WTC11 (cell line): ENCODE data around the gene UBASH3A. TPM values are rescaled to one million over a fixed set of nuclear protein-coding genes. Genes with fewer than 3 reads are reported as not detected.

Experiments used
- ATAC-seq: fragments of 200-7000 bp; cut with Tn5 transposase; 2 replicates; pipeline ENCODE4 v1.10.0; 2021; ENCODE audit warnings: mild to moderate bottlenecking, moderate library complexity
- CTCF ChIA-PET: fragments of 300-600 bp; sonication (Branson Sonifier 250); formaldehyde crosslinking; loops from one replicate; lab custom pipeline; 2021; ENCODE audit warnings: antibody characterized with exemption; lab: Charles Lee
- POLR2A ChIA-PET: fragments of 350-600 bp; sonication (Branson Sonifier 250); formaldehyde crosslinking; loops from one replicate; lab custom pipeline; 2021; ENCODE audit warnings: antibody characterized with exemption; lab: Charles Lee
- DNase-seq: peaks from one replicate; pipeline ENCODE4 v3.0.0; 2021; ENCODE audit warnings: low spot score
- H3K27ac Mint-ChIP-seq: 2 replicates; pipeline ENCODE4 v1.8.0; 2021; ENCODE audit warnings: mixed read lengths
- H3K27me3 Mint-ChIP-seq: 2 replicates; pipeline ENCODE4 v1.8.0; 2021; ENCODE audit warnings: low read depth, mild to moderate bottlenecking, moderate library complexity, mixed read lengths
- H3K36me3 Mint-ChIP-seq: 2 replicates; pipeline ENCODE4 v1.8.0; 2021; ENCODE audit warnings: mixed read lengths
- H3K4me1 Mint-ChIP-seq: 2 replicates; pipeline ENCODE4 v1.8.0; 2022; ENCODE audit warnings: mixed read lengths
- H3K4me3 Mint-ChIP-seq: 2 replicates; pipeline ENCODE4 v1.8.0; 2021; ENCODE audit warnings: mild to moderate bottlenecking, moderate library complexity, mixed read lengths
- H3K9me3 Mint-ChIP-seq: 2 replicates; pipeline ENCODE4 v1.8.0; 2021; ENCODE audit warnings: mixed read lengths
- ARID4B ChIP-seq: sonication (generic); formaldehyde crosslinking; IDR thresholded peaks from 2 replicates; pipeline ENCODE4 v1.8.0; 2023; ENCODE audit warnings: missing genetic modification reagents, mild to moderate bottlenecking, borderline replicate concordance
- ATF1 ChIP-seq: sonication (generic); formaldehyde crosslinking; IDR thresholded peaks from 2 replicates; pipeline ENCODE4 v1.8.1; 2023; ENCODE audit warnings: mild to moderate bottlenecking, moderate library complexity, missing genetic modification reagents
- CTCF ChIP-seq: fragments of 200-600 bp; IDR thresholded peaks from 2 replicates; pipeline ENCODE4 v1.8.0; 2022; ENCODE audit warnings: antibody characterized with exemption
- E2F1 ChIP-seq: sonication (generic); formaldehyde crosslinking; IDR thresholded peaks from 2 replicates; pipeline ENCODE4 v1.8.0; 2022; ENCODE audit warnings: mild to moderate bottlenecking, missing genetic modification reagents
- FOXJ3 ChIP-seq: sonication (generic); formaldehyde crosslinking; IDR thresholded peaks from 2 replicates; pipeline ENCODE4 v1.9.0; 2021; ENCODE audit warnings: missing genetic modification reagents, mild to moderate bottlenecking, borderline replicate concordance
- FOXP1 ChIP-seq: sonication (generic); formaldehyde crosslinking; IDR thresholded peaks from 2 replicates; pipeline ENCODE4 v1.8.0; 2022; ENCODE audit warnings: missing genetic modification reagents, mild to moderate bottlenecking, moderate library complexity, borderline replicate concordance
- FOXP4 ChIP-seq: sonication (generic); formaldehyde crosslinking; IDR thresholded peaks from 2 replicates; pipeline ENCODE4 v1.8.0; 2022; ENCODE audit warnings: mild to moderate bottlenecking, missing genetic modification reagents
- HMGXB4 ChIP-seq: sonication (generic); formaldehyde crosslinking; IDR thresholded peaks from 2 replicates; pipeline ENCODE4 v1.8.1; 2023; ENCODE audit warnings: mild to moderate bottlenecking, moderate library complexity, missing genetic modification reagents
- NFE2L1 ChIP-seq: sonication (generic); formaldehyde crosslinking; IDR thresholded peaks from 2 replicates; pipeline ENCODE4 v1.8.1; 2023; ENCODE audit warnings: missing genetic modification reagents
- NFYB ChIP-seq: sonication (generic); formaldehyde crosslinking; conservative IDR thresholded peaks from 2 replicates; pipeline ENCODE4 v1.8.0; 2022; ENCODE audit warnings: low read depth, missing genetic modification reagents
- SOX15 ChIP-seq: fragments of 250-450 bp; sonication (Bioruptor Pico); IDR thresholded peaks from 2 replicates; pipeline ENCODE4 v1.9.0; 2021; ENCODE audit warnings: mild to moderate bottlenecking
- TCF7 ChIP-seq: sonication (generic); formaldehyde crosslinking; IDR thresholded peaks from 2 replicates; pipeline ENCODE4 v1.8.0; 2022; ENCODE audit warnings: mild to moderate bottlenecking, low read depth, missing genetic modification reagents, moderate library complexity
- TP53 ChIP-seq: sonication (generic); formaldehyde crosslinking; IDR thresholded peaks from 2 replicates; pipeline ENCODE4 v1.8.1; 2023; ENCODE audit warnings: mild to moderate bottlenecking, missing genetic modification reagents
- ZNF281 ChIP-seq: sonication (generic); formaldehyde crosslinking; IDR thresholded peaks from 2 replicates; pipeline ENCODE4 v1.8.0; 2023; ENCODE audit warnings: mild to moderate bottlenecking, missing genetic modification reagents
- ZNF423 ChIP-seq: fragments of 250-450 bp; sonication (Bioruptor Pico); IDR thresholded peaks from 2 replicates; pipeline ENCODE4 v2.1.2; 2022; ENCODE audit warnings: mild to moderate bottlenecking, moderate library complexity
- ZNF532 ChIP-seq: fragments of 250-450 bp; sonication (Bioruptor Pico); IDR thresholded peaks from 2 replicates; pipeline ENCODE4 v1.9.0; 2021; ENCODE audit warnings: mild to moderate bottlenecking, borderline replicate concordance
- total RNA-seq: library from RNA; stranded (reverse); gene quantifications from 3 replicates; pipeline ENCODE4 v1.2.3, GENCODE V29; 2021

UBASH3A gene
- total RNA-seq, 1 experiment from 2014 or later, result not detected

- no peak for TF ChIP-seq ATF1
These were observed 36.1 kb upstream of the UBASH3A start (continued) for GRCh38 chr21:42367367-42368165.

GRCh38 chr21:42369821-42370220, 33.9 kb upstream of the UBASH3A start:
- no peaks in the 10 kb centered on the region for H3K9me3 Mint-ChIP-seq
- H3K4me3 Mint-ChIP-seq, result no peak overlapping the region
- ChIA-PET CTCF (interaction anchor here (0.8 to 1.7 kb wide), 4 partner anchors 11 to 60 kb away, joined by 4 to 8 read pairs (median 6); no protein-coding TSS in a partner anchor), POLR2A (interaction anchor here (0.5 kb wide), 1 partner anchor 18 kb away, joined by 3 read pairs; no protein-coding TSS in a partner anchor)
- peaks cover 11% of the 10 kb centered on the region for H3K4me1 Mint-ChIP-seq
- TF ChIP-seq TP53 (CRISPR knock-in tag) (no peak), ARID4B (CRISPR knock-in tag) (no peak), ZNF281 (CRISPR knock-in tag) (no peak), E2F1 (CRISPR knock-in tag) (no peak), NFYB (CRISPR knock-in tag) (no peak), ZNF532 (no peak), CTCF (no peak), ZNF423 (no peak), HMGXB4 (CRISPR knock-in tag) (no peak), FOXP1 (CRISPR knock-in tag) (no peak), SOX15 (CRISPR knock-in tag) (no peak), TCF7 (CRISPR knock-in tag) (no peak), NFE2L1 (no peak), FOXJ3 (no peak), FOXP4 (CRISPR knock-in tag) (no peak)
- no peaks in the 10 kb centered on the region for H3K27me3 Mint-ChIP-seq
- H3K27ac Mint-ChIP-seq, result no peak overlapping the region
- no peaks in the 10 kb centered on the region for H3K36me3 Mint-ChIP-seq
- ATAC-seq (peak; percentile 73), DNase-seq (peak; percentile 51)
